Dermis microvascular lymphatic vessel endothelial cell (primary cell): ENCODE results near the gene NTRK2. TPM values are rescaled to one million over a fixed set of nuclear protein-coding genes. Genes with fewer than 3 reads are reported as not detected.

Experiments
- DNase-seq, 2 donors: peaks; one replicate each; pipeline versions ENCODE4 v3.0.0 to v3.0.0-alpha.2; 2010; ENCODE audit warnings: low read depth in 2 of 2
- total RNA-seq: library from RNA; depleted of rRNA; stranded (reverse); fragments of >200 nt; gene quantifications from 2 replicates; pipeline ENCODE4 v1.2.1, GENCODE V29; 2014

The NTRK2 gene
- total RNA-seq, 1 donor from 2014 or later, result not detected

DNA sequence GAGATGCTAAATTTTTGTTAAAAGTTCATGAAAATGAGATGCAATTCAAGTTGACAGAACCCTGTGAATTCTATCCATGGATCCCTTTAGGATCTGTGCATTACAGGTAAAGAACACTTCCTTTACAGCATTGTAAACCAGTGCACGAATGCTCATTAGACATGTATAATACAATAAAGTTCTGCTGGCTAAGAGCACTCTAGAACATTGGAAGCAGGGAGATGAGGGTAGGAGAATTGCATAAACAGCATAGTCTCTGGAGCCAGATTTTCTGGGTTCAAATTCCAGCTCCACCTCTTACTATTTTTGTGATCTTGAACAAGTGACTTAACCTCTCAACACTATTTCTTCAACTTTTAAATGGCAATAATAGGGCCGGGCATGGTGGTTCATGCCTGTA, 300.2 kb downstream of the NTRK2 start:
- DNase-seq, result no peak

- no peak for DNase-seq
These were observed 300.9 kb downstream of the NTRK2 start for GRCh38 chr9:84970432-84970831.

- no peak for DNase-seq
These were observed 302.0 kb downstream of the NTRK2 start for GRCh38 chr9:84971571-84971970.

DNA sequence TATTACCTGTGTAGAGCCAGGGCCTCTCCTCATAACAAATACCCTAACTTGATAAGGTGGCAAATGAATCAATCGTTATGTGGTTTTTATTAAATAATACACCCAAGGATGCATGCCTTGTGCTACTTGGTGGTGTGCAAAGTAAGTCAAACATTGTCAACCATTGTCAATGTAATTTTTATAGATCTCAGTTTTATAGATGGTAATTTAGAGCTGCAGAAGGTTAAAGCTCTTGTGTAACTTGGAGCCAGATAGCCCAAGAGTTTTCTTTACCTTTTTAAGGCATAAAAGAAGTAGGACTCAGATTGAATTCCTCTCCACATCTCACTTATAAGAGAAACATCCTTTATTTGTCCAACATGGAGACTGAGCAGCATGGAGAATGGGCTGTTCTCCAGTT, 304.7 kb downstream of the NTRK2 start:
- DNase-seq, result no peak

DNA sequence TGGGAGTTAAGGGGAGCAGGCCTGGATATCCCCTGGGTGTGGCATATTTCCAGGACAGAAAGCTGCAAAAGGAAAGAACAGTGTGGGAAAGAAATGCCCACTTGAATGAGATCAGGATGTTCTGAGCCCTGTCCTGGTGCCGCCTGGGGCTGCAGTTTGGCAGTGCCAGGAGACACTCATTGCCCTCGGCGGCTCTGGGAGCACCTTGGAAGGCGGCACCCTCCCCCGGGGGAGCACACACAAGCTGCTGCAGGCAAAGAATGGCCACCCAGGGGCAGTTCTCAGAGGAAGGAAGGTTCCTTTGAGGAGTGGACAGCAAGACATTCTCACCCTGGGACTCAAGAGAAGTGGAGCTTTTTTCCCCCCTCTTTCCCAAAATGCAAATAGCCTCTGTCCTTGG, 305.3 kb downstream of the NTRK2 start:
- DNase-seq, result no peak

GRCh38 chr9:84975926-84976325, 306.4 kb downstream of the NTRK2 start:
- DNase-seq, result no peak

- no peak for DNase-seq
These were observed 309.1 kb downstream of the NTRK2 start for GRCh38 chr9:84978661-84979060.

DNA sequence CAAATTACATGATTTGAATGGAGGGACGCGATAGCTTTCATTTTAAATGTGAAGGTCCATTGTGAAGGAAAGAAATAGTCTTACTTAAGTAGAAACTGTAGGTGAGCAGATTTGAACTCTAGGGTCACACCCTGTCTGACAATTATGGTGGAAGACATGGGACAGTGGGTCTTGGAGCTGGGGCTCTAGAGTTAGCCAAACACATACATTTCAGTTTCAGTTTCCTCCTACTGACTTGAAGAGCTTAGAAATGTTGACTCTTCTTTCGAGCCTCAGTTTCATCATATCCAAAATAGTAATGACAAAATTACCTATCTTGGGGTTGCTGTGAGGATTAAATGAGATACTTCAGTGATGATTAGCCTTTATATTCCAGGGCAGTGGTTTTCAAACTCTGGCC, 314.2 kb downstream of the NTRK2 start:
- no peak for DNase-seq

GRCh38 chr9:84988621-84989020, 319.1 kb downstream of the NTRK2 start:
- no peak for DNase-seq

DNA sequence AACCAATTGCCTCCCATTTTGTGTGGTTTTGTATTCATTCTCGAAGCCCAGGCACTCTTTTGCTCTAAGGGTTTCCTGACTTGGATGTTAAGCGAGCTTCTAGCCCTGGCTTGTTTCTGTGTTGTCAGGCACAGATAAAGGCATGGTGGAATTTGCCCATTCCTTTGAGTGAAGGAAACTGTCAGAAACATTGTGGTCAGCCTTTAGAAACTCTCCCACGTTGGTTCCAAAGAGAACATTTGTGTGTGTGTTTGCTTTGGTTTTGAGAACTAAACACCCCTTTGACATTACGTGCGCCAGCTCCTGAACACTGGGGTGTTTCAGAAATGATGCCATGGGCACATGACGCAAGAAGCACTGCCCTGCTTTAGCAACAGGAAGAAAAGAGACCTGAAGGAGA, 320.9 kb downstream of the NTRK2 start:
- no peak for DNase-seq

DNA sequence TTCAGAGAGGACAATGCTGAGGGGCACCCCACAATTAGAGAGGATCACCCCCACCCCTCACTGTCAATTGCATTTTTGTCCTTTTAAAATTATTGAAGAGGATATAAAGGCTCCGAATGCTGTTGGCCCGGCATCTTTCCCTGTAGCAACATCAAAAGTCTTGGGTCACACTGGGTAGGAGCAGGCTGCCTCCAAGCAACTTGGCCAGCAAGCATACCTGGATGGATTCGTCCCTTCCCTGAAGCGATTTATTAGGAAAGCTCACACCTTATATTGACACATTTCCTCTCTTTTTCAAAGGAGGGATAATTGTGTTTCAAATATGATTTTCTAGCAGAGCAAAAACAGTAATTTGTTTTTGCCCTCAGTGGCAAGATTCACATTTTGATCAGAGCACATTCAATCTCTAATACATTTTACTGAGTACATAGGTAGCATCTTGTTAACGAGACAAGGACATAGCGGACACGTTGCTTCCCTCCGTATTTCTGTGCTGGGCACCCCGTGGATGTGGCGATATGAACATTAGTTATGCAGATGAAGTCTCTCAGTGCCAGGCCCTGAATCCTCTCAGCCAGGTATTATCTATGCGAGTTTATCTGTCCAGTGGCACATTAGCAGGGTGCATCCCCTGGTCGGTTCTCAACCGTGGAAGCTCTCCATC, 321.5 kb downstream of the NTRK2 start:
- DNase-seq, result no peak

GRCh38 chr9:84991514-84991870, 322.0 kb downstream of the NTRK2 start:
- no peak for DNase-seq

- DNase-seq, result no peak
These were observed 322.9 kb downstream of the NTRK2 start for GRCh38 chr9:84992381-84992780.

DNA sequence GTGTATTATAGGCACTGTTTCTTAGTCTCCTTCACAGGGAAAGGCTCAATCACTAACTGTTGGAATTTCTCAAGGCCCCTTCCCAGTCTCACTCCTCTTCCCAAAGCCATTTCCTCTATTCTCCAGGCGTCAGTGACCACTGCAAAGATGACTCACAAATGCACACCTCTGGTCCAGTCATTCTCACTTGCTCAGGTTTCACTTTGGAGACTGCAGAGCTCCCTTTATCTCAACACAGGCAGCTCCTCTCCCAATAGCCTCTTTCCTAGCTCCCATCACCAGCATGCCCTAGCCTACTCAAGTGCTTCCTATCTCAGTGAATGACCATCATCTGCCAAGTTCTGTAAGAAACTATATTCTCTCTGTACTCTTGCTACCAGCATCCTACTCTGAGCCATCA, 323.6 kb downstream of the NTRK2 start:
- DNase-seq, result no peak

GRCh38 chr9:84996029-84996428, 326.5 kb downstream of the NTRK2 start:
- DNase-seq, result no peak

DNA sequence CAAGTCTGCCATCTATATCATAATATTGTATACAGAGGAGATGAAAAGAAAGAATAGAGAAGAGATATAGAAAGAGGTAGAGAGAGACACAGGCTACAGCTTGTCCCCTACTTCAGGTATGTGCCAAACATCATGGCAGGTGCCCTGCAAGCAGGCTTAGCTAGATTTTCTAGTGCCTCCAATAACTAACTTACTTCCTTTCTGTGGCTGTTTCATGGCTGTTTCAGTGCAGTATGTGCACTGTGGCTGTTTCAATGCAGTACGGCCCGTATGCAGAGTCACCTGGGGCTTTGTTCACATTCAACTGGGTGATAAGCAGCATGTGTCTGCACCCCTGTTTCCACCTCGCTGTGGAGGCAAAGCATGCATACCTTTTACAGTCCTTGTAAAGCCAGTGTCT, 327.2 kb downstream of the NTRK2 start:
- no peak for DNase-seq

DNA sequence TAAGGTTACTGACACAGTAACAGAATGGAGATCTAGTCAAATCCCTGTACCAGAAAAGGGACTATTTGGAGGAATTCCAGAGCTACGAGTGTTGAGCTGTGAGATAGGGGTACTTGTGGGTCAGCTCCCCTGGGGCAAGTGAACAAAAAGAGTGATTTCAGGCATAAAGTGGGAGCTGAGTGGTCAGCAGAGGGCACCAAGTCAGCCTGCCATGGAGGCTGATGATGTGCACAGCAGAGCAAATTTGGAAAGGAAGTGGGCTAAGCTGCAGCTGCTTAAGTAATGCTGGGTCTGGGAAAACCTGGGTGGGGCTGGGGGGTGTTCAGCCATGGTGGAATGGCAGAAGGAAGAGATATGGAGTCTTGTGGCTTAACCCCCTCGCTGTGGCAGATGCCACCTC, 327.9 kb downstream of the NTRK2 start:
- no peak for DNase-seq

DNA sequence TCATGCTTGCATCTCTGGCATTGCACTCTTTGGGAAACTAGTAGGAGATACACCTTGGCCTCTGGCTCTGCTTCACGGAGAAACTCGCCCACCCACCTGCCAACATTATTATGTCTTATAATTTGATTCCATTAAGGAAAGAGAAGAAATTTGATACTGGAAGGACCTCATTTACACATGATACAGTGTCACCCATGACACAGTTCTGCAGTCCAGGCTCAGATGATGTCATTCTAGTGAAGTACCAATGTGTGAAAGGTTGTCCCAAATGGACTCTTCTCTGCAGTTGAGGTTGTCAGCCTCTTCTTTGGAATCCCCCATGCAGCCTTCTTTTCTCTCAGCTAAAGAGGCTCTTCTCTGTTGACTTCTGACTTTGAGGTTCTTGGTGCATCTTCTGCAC, 329.1 kb downstream of the NTRK2 start:
- DNase-seq, result no peak

- DNase-seq, result no peak
These were observed 330.3 kb downstream of the NTRK2 start for GRCh38 chr9:84999788-85000187.

DNA sequence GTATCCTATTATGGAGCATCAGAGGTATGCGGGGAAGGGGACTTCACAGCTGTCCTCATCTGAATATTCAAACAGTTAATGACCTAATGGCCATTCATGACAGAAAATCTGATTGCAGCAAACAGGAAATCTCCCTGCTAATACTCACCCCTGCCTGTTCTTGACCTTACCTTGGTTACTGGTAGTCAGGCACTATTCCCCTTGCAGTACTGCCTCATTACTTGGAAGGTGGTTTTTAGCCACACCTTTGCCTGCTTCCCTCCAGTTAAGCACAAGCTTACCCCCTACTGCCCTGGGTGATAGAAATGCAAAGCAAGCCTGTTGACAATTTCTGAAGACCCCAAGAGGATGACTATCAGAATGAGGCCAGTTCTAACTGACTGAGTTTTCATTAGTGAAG, 332.4 kb downstream of the NTRK2 start:
- DNase-seq, result no peak

DNA sequence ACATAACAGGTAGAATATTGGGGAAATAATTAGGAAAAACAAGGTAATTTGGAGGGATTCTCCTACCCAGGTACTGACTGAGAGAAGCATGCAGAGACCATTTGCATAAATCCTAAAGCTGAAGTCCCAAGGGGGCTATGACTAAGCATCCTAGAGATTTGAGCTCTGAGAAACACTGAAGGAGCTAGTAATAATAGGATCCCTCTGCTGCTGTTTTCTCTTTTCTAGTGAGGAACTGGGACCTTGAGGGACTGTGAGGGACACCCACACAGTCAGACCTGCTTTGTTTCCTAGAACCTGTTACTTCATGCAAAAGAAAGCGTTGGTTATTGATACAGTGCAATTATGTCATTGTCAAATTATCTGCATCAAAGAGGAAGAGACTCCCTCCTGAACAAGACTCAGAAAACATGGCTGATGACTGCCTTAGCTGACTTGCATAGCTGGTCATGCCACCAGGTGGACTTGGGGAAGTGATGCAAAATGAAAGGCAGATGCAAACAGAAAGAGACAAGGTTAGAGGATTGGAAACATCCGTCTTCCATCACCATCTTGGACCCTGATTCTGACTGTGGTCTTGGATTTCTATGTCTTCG, 335.4 kb downstream of the NTRK2 start:
- no peak for DNase-seq

GRCh38 chr9:85007748-85008147, 338.2 kb downstream of the NTRK2 start:
- no peak for DNase-seq

DNA sequence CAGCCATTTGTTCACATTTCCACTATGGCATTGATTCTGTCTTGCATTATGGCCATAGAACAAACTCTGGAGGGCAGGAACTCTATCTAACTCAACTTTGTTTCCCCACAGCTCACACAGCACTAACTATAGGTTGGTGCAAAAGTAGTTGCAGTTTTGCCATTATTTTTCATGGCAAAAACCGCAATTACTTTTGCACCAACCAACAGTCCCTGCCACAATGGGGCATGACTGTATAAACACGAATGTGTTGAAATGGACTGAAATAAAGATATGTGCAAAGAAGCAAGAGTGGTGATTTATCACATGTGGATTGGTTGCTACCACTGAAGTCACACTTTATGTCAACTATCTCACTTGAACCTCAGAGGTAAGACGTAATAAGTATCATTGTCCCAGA, 338.7 kb downstream of the NTRK2 start:
- no peak for DNase-seq

DNA sequence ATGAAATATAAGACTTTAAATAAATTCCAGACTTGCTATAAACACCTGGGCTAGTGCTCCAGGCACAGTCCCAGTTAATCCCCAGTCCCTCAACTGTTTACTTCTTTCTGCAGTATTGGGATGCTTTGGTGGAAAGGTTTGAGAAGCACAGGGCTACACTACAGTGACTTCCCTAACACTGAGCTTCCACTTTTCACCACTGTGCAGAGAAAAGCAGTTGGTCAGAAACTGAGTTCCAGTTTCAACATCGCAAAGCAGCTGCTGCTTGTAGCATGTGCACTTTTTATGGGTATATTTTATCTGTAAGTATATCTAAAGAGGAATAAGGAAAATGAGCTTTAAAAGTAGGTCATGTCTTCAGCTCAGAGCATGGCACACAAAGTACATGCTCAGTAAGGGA, 339.7 kb downstream of the NTRK2 start:
- DNase-seq, result no peak
